ENCODE results near the gene KCNJ9. TPM values are rescaled to one million over a fixed set of nuclear protein-coding genes. Genes with fewer than 3 reads are reported as not detected.
A peak's percentile ranks its signal among the peaks of the same experiment; 100 is the strongest.

Gene KCNJ9
- polyA plus RNA-seq, 3 donors = not detected

DNA sequence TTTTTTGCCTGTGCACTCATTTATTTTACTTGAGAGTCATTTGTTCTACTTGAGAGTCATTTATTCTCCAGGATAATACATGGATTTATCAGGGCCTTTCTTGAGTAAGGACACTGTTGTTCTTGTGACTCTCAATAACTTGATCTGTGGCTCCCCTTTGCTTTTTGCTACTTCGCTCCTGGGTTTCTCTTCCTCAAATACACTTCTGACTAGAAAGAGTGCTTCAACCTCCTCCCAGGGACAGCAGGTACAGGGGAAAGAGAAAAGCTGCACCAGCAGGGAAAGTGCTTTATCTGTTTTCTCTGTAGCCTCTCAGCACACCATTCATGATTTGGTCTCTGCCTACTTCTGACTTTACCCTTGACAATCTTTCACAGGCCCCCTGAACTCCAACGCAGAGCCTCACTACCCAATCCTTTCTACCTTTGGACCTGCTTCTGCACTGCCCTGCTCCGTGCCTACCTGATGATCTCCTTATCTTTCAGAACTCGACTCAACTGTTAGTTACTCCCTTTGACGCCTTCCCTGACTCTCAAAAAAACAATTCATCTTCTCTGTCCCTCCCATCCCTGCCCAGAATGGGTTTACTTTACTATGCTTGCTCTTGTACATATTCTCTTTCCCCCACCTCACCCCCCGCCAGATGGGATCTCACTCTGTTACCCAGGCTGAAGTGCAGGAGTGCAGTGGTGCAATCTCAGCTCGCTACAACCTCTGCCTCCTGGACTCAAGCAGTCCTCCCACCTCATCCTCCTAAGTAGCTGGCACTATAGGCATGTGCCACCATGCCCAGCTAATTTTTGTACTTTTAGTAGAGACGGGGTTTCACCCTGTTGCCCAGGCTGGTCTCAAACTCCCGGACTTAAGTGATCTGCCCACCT, 34.0 kb upstream of the KCNJ9 start:
- 70% methylated on average over 6 of the region's 9 CpGs for WGBS (ENCODE audit: insufficient coverage)
- Histone ChIP-seq H3K36me3 (replicated peaks in 1 of 2; ENCODE audit: control insufficient read depth in 1 of 2, insufficient read depth in 2 of 2, low read length in 2 of 2) (no peaks in the 10 kb centered on the region), H3K9ac (ENCODE audit: insufficient read depth, low read length, poor library complexity, severe bottlenecking) (no peak overlapping the region), H3K27me3 (ENCODE audit: control insufficient read depth in 2 of 2, insufficient read depth in 2 of 2, low read length in 2 of 2) (peaks cover 8 to 12% of the 10 kb centered on the region in 2 donors), H3K4me3 (replicated peaks in 1 of 3; ENCODE audit: low read depth in 2 of 3, low read length in 3 of 3) (peak overlapping the region in 2 of 3 experiments; percentile 3 to 62), H3K4me2 (replicated peaks; ENCODE audit: extremely low read depth, low read length, poor library complexity, severe bottlenecking) (peak overlapping the region; percentile 68), H4K20me1 (ENCODE audit: insufficient read depth, low read length) (no peaks in the 10 kb centered on the region), H3K79me2 (ENCODE audit: insufficient read depth, low read length) (no peaks in the 10 kb centered on the region), H3K9me3 (replicated peaks in 1 of 2; ENCODE audit: control insufficient read depth in 1 of 2, insufficient read depth in 1 of 2, low read length in 2 of 2) (no peaks in the 10 kb centered on the region), H3K4me1 (ENCODE audit: control insufficient read depth in 1 of 2, insufficient read depth in 2 of 2, low read length in 2 of 2) (peaks cover 8 to 10% of the 10 kb centered on the region in 2 donors), H3K27ac (ENCODE audit: low read depth in 1 of 2, low read length in 2 of 2) (no peak overlapping the region), H2AFZ (ENCODE audit: insufficient read depth, low read depth, low read length, poor library complexity, severe bottlenecking) (peak overlapping the region; percentile 61)
- peak overlapping the region in 2 of 7 donors; percentile 26 to 66 for H3K27ac Mint-ChIP-seq
- H3K9me3 Mint-ChIP-seq = no peaks in the 10 kb centered on the region
- TF ChIP-seq, protein P1, sequence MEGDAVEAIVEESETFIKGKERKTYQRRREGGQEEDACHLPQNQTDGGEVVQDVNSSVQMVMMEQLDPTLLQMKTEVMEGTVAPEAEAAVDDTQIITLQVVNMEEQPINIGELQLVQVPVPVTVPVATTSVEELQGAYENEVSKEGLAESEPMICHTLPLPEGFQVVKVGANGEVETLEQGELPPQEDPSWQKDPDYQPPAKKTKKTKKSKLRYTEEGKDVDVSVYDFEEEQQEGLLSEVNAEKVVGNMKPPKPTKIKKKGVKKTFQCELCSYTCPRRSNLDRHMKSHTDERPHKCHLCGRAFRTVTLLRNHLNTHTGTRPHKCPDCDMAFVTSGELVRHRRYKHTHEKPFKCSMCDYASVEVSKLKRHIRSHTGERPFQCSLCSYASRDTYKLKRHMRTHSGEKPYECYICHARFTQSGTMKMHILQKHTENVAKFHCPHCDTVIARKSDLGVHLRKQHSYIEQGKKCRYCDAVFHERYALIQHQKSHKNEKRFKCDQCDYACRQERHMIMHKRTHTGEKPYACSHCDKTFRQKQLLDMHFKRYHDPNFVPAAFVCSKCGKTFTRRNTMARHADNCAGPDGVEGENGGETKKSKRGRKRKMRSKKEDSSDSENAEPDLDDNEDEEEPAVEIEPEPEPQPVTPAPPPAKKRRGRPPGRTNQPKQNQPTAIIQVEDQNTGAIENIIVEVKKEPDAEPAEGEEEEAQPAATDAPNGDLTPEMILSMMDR (IDR thresholded peaks at IDR 0.05) = no peak
- peaks cover 12 to 22% (median 16%) of the 10 kb centered on the region in 3 donors for H3K27me3 Mint-ChIP-seq (ENCODE audit: low read depth in 3 of 3)
- DNase-seq = peak; percentile 5 to 23 (median 16)
- H3K4me1 Mint-ChIP-seq = peaks cover 13% of the 10 kb centered on the region
- H3K4me3 Mint-ChIP-seq = peak overlapping the region; percentile 75 to 91
- H3K36me3 Mint-ChIP-seq = no peaks in the 10 kb centered on the region
- intact Hi-C loops (cut with micrococcal nuclease) = loop anchor here (5.0 kb wide), 1 partner anchor 35 kb away; the partner anchor contains the start of gene KCNJ9 (in 2 of the 2)

DNA sequence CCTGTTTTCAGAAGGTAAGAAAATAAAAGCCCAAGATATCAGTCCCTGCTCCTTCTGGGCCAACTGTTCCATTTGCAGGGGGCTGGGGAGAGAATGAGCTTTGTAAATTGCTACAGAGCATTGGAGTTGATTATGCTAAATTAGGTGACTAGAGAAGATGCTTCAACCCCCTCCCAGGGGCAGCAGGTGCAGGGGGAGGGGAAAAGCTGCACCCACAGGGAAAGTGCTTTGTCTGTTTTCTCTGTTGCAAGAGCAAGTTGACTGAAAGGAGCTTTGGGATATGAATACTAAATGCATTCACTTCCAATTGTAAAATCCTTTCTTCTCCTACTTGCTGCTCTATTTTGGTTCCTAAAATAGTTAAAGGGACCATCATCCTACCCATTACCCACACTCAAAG, 33.0 kb upstream of the KCNJ9 start:
- Histone ChIP-seq H4K20me1 (ENCODE audit: insufficient read depth, low read length) (no peaks in the 10 kb centered on the region), H2AFZ (ENCODE audit: insufficient read depth, low read depth, low read length, poor library complexity, severe bottlenecking) (no peak overlapping the region), H3K4me3 (replicated peaks in 1 of 3; ENCODE audit: low read depth in 2 of 3, low read length in 3 of 3) (no peak overlapping the region), H3K27ac (ENCODE audit: low read depth in 1 of 2, low read length in 2 of 2) (no peak overlapping the region), H3K4me1 (ENCODE audit: control insufficient read depth in 1 of 2, insufficient read depth in 2 of 2, low read length in 2 of 2) (peaks cover 8 to 10% of the 10 kb centered on the region in 2 donors), H3K27me3 (ENCODE audit: control insufficient read depth in 2 of 2, insufficient read depth in 2 of 2, low read length in 2 of 2) (peaks cover 8 to 14% of the 10 kb centered on the region in 2 donors), H3K79me2 (ENCODE audit: insufficient read depth, low read length) (no peaks in the 10 kb centered on the region), H3K4me2 (replicated peaks; ENCODE audit: extremely low read depth, low read length, poor library complexity, severe bottlenecking) (no peak overlapping the region), H3K9ac (ENCODE audit: insufficient read depth, low read length, poor library complexity, severe bottlenecking) (no peak overlapping the region), H3K36me3 (replicated peaks in 1 of 2; ENCODE audit: control insufficient read depth in 1 of 2, insufficient read depth in 2 of 2, low read length in 2 of 2) (no peaks in the 10 kb centered on the region), H3K9me3 (replicated peaks in 1 of 2; ENCODE audit: control insufficient read depth in 1 of 2, insufficient read depth in 1 of 2, low read length in 2 of 2) (no peaks in the 10 kb centered on the region)
- Mint-ChIP-seq H3K9me3 (no peaks in the 10 kb centered on the region), H3K27me3 (ENCODE audit: low read depth in 3 of 3) (peaks cover 15 to 22% (median 21%) of the 10 kb centered on the region in 3 donors), H3K4me3 (no peak overlapping the region), H3K27ac (no peak overlapping the region), H3K36me3 (no peaks in the 10 kb centered on the region), H3K4me1 (peaks cover 13% of the 10 kb centered on the region)
- no peak for DNase-seq
- intact Hi-C loops (cut with micrococcal nuclease) = loop anchor here (5.0 kb wide), 1 partner anchor 34 kb away; the partner anchor contains the start of gene KCNJ9 (in 2 of the 2)
- TF ChIP-seq, protein P1 (IDR thresholded peaks at IDR 0.05) = no peak

Measured in CD14-positive monocyte (primary cell).